Activated CD8-positive, alpha-beta memory T cell treated with anti-CD3 and anti-CD28 coated beads, Interleukin-2, amount 50 U/mL, for 24 hours (primary cell): ENCODE data around the gene ADCK1.
"Not testable (repeated sequence)": the region's sequence is repeated elsewhere in the genome, so short reads cannot be mapped to it uniquely, and the experiment has no call there.

Experiments
- DNase-seq: peaks from one replicate; pipeline ENCODE4 v3.0.0-alpha.2; 2020; ENCODE audit errors: extremely low read depth

Gene ADCK1

DNA sequence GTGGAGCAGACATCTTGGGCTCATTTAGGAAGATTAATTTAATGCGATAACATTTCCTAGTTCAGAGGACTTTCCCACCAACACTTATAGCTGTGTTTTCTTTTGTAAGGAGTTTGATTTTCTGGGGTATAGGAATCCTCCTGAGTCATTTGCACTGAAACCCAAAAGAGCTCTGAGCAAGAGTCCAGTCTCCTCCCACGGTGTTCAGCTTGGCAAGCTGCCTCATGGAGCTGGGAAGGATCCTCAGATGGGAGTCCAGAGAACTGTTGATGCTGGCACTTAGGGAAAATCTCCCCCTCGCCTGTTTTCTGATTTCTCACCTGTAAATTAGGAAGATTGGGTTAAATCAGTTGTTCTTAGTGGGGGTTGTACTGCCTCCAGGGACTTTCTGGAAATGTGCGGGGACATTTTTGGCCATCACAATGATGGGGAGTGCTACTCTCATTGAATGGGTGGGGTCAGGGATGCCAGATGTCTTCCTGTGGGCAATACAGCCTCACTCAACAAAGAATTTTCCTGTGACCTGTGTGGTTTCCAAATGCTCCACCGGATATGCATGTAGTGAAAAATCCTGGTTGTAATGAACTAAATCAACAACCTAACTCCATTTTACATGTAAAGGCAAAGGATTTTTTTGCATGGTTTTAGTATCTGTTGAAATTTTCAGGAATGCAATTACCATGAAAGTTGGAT lies 150.6 kb downstream of the ADCK1 start:
- DNase-seq = no peak

DNA sequence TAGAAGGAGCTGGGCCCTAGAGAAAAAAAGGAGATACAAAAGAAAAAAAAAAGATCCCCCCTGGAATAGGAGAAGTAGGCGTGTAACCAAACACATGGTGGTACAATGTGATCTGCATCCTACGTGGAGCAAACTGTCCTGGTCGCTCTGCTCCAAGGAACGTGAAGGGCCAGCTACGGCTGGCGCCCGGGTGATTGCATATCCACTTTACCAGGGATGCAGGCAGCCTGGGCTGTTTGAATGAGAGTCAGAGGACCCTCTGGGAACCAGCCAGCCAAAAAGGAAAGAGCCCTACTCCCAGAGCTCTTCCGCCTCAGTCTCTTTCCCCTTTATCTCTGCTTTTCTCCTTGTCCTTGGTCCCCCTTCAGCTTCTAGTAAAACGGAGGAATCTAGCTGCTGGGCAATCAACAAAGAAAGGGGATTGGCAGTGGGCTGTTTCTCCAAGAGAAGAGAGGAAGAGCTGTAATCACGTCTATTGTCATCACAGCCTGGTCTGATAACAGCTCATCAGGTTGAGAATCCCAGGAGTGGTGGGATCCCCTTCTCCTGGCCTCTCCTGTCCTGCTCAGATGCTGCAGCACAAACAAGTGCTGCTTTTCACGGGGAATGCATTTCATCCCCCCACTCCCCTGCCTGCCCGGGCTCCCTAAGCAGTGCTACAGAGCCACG lies 156.0 kb downstream of the ADCK1 start:
- DNase-seq = no peak

DNA sequence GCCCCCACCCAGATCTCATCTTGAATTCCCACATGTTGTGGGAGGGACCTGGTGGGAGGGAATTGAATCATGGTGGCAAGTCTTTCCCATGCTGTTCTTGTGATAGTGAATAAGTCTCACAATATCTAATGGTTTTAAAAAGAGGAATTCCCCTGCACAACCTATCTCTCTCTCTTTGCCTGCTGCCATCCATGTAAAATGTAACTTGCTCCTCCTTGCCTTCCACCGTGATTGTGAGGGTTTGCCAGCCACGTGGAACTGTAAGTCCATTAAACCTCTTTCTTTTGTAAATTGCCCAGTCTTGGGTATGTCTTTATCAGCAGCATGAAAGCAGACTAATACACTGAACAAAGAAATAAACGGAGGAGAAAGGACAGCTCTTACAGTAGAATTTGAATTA lies 159.8 kb downstream of the ADCK1 start:
- DNase-seq = not testable (repeated sequence)

DNA sequence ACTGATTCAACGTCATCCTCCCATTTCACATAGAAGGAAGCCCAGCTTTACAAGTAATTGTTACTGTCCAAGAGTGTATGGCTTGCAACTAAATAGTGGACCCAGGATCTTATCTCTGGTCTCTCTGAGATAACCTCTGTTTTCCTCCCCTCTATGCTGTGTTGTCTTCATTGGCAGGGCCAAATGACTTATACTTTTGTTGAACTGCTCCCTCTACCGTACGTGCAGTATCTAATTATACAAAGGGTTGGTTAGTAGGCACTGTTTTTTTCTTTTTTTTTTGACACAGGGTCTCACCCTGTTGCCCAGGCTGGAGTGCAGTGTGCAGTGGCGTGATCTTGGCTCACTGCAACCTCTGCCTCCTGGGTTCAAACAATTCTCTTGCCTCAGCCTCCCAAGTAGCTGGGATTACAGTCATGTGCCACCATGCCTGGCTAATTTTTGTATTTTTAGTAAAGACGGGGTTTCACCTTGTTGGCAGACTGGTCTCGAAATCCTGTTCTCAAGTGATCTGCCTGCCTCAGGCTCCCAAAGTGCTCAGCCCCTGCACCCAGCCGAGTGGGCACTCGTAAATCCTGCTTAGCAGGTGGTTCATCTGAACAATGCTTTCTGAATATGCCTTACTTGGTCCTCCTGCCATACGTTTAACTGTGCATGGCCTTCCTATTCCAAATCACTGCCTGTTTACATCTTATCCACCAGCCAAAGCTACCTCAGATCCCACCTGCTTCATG lies 162.1 kb downstream of the ADCK1 start:
- DNase-seq = no peak

DNA sequence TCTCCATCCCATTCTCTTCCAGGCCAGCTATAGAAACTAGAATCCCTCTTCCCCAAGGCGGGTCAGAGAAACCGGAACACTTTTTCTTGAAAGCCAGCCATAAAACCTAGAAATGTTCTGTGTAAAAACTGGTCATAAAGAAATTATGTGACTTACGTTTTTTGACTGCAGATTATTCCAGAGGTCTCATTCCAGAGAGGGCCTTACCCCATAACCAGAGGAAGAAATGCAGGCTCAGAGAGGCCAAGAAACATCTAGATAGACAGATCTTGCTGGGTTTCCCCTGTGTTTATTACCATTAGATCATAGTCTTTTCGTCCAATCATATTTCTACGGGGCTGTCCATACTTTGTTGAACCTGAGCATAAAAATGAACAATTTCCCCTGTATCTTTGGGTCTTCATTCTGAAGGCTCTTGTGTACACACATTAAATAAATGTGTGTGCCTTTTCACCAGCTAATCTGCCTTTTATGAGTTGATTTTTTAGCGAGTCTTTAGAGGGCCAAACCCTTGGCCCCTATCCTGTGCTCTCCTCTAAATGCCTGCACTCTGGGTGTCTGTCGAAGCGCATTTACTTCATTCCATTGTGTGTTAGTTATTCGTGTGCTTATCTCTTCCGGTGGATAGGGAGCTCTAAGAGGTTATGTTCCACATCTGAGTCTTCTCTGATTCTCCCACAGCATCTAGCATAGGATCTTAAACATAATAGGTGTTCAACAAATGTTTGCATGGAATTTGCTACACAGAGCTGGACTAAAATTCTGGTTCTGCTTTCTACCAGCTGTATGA lies 163.0 kb downstream of the ADCK1 start:
- no peak for DNase-seq

DNA sequence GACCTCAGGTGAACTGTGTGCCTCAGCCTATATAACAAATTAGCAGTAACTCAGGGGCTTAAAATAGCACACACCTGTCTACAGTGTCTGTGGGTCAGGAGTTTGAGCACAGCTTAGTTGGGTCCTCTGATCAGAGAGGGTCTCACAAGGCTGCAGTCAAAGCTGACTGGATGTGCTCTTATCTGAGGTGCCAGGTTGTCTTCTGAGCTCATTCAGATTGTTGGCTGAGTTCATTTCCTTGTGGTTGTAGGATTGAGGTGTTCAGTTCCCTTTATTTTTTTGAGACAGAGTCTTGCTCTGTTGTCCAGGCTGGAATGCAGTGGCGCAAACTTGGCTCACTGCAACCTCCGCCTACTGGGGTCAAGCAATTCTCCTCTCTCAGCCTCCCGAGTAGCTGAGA lies 164.7 kb downstream of the ADCK1 start:
- no peak for DNase-seq

DNA sequence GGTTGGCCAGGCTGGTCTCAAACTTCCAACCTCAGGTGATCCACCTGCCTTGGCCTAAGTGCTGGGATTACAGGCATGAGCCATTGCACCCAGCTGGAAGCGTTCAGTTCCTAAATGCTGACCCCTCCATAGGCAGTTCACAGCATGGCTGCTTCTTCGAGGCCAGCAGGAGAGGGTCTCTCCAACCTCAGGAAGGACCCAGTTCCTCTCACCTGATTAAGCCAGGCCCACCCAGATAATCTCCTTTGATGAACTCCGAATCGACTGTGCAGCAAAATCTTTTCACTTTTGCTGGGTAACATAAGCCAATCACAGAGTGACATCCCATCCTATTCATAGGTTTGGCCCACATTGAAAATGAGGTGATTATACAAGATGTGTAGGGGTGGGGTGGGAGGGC lies 165.1 kb downstream of the ADCK1 start:
- DNase-seq = no peak

DNA sequence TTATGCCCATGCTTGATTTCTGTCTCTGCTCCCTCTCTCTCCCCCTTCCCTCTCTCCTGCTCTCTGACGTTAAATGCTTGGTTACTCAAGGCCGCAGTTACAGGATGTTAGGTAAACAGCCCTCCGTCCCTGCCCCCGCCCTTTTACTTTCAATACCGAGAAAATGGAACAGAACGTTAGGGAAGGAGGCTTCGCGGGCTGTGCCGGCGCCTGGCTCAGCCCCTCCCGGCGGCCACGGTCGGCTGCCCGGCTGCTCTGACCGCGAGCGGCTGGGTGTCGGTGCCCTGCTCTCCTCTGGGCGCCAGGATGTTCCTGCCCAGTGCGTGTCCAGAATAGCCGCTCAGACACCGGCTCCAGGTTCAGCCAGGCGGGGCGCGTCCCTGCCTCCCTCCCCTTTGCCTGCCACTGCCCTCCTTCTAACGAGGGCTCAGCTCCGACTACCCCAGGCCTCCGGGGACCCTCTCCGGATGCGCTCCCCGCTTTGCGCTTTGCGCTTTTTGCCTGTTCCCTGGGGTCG lies 166.1 kb downstream of the ADCK1 start:
- DNase-seq = no peak

DNA sequence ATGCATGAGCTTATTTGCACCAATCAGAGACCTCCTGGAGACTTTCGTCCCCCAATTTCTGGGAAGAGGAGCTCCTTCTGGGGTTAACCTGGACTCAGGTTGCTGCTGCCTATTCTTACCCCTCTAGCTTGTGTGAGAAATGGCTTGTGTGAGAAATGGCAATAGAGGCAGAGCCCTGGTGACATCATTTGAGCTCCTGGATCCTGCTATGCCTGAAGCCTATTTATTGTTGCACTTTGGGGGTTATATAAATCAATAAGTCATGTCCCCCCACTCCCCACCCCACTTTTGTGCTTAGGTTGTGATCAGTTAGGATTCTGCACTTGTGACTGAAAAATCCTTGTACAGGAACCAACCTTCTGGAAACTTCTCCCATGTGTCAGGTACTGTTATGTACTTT lies 167.2 kb downstream of the ADCK1 start:
- DNase-seq = no peak

DNA sequence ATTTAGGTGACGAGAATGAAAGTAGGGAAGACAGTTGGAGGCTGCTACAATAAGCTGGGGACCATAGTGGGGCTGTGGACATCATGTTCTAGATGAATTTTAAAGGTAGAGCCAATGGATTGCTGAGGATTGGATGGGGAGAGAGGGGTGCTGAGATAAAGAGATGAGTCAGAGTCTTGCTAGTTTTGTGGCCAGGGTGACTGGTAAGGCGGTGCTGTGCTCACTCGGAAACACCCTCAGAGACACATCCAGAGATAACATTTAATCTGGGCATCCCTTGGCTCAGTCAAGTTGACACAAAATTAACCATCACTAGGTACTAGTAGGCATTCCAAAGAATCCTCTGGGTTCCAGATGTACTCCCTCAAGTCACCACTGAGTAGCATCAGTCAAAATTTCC lies 170.7 kb downstream of the ADCK1 start:
- no peak for DNase-seq

DNA sequence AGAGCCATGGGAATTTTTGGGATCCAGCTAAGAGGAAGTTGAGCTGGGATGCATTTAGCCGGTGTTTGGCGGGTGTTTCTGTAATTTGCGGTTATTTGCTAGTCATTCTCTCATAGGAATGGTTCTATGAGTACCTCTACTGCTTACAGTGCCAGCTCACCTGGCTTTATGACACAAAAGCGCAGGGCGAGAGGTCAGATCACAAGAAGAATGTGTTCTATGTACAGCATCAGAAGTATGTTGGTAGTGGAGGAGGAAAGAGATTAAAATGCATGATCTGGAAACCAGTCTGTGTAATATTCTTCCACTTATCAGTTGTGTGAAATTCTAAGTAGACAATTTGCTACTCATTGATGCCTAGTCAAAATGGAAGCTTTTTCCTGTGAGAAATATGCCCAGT lies 173.3 kb downstream of the ADCK1 start:
- DNase-seq = no peak

DNA sequence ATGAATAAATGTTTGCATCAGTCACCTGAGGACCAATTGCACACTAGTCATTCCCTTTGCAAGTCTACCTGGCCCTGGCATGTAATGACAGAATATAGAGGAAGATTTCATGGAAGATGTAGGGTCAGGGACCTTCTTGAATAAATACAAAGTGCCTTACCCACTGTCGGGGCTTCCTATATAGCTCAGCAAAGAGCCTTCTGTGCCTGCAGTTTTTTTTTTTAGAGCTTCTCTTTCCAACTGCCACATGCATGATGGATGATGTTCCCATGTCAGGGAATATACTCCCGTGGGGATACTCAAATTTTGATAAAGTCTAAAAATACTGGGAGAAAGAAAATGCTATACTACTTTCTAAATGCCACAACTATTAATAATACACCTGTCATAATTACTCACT lies 176.7 kb downstream of the ADCK1 start:
- no peak for DNase-seq

DNA sequence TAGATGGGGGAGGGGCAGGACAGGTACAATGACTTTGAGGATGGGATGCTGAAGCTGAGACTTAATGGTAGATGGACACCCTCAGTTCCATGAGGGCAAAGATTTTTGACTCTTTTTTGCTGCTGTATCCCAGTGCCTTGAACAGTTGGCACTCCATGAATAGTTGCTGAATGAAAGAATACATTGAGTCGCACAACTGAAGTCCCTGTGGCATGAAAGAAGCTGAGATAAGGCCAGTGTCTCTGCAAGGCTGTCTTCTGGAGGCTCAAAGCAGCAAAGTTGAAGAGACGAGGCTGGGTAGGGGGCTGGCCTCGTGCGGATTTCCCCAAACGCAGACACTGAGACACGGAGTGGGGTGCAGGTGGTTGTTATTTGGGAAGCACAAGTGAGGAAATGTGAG lies 179.3 kb downstream of the ADCK1 start:
- DNase-seq = no peak

DNA sequence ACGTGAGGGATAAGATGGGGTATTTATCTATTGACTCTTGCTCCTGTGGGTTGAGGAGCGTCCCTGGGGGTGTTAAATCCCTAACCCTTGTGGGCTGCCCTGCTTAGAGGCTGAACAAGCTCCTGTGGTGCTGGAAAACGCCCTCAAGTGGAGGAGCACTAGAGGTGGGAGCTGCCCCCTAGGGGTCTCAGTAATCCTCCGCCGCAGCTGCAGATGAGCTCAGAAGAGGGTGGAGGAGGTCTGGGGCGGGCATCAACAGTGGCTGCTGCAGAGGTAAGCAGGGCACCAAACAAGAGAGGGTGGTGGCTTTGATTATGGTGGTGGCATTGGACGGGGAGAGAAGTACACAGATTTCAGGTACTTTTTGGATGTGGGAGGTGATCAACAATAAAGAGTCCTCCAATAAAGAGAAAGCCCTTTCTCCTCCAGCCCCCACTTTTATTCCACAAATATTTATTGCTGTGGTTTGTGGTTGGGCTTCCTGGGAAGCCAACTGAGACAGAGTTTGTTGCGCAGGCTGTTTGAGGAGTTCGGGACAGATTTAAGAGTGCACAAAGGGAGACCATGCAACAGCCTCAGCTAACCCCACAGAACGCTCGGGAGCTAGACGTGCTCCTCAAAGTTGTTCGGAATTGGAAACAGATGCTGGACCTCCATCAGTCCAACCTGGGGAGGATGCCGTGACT lies 179.9 kb downstream of the ADCK1 start:
- no peak for DNase-seq

DNA sequence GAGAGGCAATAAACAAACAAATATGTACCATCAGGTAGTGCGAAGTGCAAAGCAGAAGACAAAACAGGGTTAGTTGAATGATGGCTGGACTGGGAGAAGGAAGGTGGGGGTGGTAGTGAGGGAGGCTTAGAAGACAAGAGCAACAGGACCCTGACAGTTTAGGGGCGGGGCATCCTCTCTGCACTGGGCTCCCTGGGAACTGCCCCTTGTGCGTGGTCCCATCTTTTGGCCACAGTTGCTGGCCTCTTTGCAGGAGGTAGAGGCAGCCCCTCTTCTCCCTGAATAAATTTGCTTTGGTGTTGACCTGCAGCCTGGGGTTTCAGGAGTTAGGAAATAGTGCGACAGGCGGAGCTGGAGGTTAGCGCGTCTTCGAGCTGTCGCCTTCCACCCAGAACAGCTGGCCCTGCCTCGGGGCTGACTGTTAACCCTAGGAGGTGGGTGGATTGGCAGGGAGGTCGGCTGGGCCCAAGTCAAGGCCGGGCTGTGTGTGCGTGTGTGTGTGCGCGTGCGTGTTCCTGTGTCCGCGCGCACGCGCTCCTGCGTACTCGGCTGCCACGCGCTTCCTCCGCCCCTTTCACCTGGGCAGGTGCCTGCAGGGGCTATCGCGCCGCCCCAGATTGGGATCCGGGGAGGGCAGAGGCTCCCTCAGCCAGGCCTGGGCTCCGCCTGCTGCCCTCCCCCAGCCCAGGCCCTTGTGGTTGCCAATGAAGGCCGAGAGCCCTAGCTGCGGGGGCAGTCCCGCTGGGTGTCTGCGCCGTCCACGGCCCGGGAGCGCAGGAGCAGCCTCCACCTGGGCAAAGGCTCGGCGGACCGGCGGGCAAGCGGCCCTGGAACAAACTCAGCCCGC lies 180.8 kb downstream of the ADCK1 start:
- no peak for DNase-seq
